GM10847 (cell line): ENCODE measurements around the gene FXYD5.

Experiments
- POLR2A ChIP-seq: IDR thresholded peaks from 2 replicates; pipeline ENCODE4 v1.6.1; 2011; ENCODE audit not compliant: insufficient read length; ENCODE audit errors: extremely low read depth

Gene FXYD5

DNA sequence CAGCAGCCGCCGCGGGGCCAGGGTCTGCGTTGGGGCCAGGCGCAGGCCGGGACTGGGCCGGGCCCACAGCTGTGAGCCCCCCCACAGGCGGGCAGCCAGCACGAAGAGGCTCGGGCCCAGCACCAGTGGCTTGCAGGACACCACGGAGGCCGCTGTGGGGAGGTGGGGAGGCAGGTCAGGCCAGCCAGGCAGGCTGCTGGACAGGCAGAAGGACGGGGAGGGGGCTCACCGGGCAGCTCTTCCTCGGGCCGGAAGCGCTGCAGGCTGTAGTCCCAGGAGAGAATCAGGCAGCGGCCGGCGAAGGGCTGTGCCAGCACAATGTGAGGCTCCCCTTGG, 27.9 kb upstream of the FXYD5 start:
- TF ChIP-seq POLR2A = no peak

GRCh38 chr19:35127871-35128270, 26.7 kb upstream of the FXYD5 start:
- TF ChIP-seq POLR2A = no peak

DNA sequence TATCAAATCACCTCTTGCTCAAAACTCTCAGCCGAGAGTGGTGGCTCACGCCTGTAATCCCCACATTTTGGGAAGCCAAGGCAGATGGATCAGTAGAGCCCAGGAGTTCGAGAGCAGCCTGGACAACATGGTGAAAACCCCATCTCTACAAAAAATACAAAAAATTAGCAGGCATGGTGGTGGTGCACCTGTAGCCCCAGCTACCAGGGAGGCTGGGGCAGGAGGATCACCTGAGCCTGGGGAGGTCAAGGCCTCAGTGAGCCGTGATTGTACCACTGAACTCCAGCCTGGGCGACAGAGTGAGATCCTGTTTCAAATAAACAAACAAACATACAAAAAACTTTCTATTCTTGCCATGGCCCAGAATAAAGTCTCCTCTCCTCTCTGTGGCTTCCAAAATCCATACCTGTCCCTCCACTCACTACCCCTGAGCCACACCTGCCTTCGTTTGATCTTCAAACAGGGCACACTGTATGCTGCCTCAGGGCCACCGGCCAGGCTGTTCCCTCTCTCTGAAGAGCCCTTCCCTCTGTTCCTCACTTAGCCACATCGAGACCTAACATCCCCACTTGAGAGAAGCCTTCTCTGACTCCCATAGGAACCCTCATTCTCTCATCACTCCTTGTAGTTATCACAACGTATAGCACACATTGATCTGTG, 26.0 kb upstream of the FXYD5 start:
- no peak for TF ChIP-seq POLR2A

- TF ChIP-seq POLR2A = no peak
Measured at GRCh38 chr19:35130761-35131720, 23.5 kb upstream of the FXYD5 start.

GRCh38 chr19:35132254-35132653, 22.3 kb upstream of the FXYD5 start:
- no peak for TF ChIP-seq POLR2A

DNA sequence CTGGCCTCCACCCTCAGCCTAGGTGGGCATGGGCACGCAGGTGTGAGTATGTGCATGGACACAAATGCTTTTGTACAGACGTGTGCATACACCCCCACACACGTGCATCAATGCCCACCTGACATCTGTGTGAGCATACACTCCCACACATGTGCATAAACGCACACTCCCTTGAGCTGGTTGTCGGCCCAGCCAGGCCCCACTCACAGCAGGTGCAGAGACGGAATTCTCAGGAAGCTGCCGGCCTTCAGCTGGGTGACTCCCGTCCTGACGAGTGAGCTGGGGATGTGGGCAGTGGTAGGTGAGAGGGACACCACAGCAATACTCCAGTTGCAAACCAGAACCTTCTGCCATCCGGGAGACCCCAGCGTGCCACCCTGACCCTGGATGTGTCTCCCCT, 20.7 kb upstream of the FXYD5 start:
- TF ChIP-seq POLR2A = no peak

GRCh38 chr19:35134601-35135242, 19.8 kb upstream of the FXYD5 start, which contains the start of gene LGI4:
Gene LGI4 (minus strand): TSS chr19:35135059. CDS start chr19:35134680, 379 bp downstream.
- no peak for TF ChIP-seq POLR2A

DNA sequence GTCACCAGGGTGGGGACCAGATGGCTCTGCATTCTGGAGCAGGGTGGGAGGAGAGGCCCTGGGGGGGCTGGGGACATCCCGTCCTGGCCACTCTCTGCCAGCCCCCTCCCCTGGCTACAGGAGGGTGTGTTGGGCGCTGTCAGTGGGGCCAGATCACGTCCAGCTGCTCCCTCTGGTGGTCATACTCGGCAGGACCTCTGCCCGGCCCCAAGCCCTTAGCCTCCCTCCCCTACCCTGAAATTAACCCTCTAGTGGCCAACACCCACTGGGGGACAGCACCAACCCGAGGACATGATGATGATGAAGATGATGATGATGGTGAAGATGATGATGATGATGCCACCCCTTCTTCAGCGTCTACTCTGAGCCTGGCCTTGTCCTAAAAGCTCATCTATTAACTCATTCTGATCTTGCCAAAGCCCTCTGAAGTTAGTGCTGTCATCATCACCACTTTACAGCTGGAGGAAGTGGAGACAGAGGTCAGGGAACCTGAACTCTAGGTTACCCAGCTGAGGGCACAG, 19.1 kb upstream of the FXYD5 start:
- TF ChIP-seq POLR2A = no peak

DNA sequence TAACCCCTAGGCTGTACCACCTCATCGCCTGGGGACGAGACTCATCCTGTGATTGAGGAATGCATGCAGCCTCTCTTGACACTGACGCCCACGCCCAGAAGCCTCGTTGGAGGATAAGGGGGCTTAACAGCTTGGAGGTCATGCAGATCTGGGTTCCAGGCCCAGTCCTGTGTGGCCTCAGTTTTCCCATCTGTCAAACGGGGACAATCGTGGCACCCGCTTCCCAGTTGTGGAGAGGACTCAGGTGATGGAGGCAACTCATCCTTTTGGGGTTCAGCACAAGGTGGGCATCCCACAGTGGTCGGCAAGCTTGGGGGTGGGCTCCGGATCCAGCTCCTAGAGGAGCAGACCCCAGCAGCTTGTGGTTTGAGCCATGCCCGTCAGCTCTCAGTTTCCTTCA, 18.3 kb upstream of the FXYD5 start:
- TF ChIP-seq POLR2A = no peak

- no peak for TF ChIP-seq POLR2A
Measured at GRCh38 chr19:35136977-35137702, 17.4 kb upstream of the FXYD5 start.

- TF ChIP-seq POLR2A = no peak
Measured at GRCh38 chr19:35138305-35138892, 16.1 kb upstream of the FXYD5 start, which contains the start of gene FXYD1. Gene FXYD1 (plus strand): TSS chr19:35138824. CDS start chr19:35140080, 1,256 bp downstream.

GRCh38 chr19:35140207-35140961, 14.2 kb upstream of the FXYD5 start:
- no peak for TF ChIP-seq POLR2A

DNA sequence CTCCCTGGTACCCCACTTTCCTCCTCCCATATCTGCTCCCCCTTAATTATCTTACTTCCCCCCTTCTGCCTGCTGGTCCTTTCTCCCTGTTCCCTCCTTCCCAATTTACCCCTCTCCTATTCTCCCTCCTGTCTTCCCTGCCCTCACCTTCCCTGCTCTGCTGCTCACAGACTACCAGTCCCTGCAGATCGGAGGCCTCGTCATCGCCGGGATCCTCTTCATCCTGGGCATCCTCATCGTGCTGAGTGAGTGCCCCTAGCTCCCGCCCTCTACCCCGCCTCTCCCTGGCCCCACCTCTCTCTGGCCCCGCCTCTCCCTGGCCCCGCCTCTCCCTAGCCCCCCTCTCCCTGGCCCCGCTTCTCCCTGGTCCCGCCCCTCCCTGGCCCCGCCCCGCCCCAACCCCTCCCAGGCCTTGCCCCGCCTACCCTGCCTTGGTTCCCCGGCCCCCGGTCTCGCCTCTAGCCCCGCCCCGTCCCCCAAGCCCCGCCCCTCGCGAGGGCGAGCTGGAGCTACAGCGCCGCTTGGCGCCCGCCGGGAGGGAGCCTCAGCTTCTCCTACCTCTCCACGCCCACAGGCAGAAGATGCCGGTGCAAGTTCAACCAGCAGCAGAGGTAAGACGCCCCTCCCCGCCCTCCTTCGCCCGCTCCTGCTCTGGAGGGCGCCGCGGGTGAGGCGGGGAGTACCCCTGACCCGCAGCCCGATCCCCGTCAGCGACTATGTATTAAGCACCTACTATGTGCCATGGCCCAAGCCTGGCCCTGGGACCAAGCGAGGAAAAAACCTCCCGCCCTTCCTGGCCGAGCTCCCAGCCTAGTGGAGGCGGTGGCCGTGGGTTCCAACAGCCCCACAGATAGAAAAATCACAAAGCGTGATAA, 13.3 kb upstream of the FXYD5 start:
- no peak for TF ChIP-seq POLR2A
